DMS114 treated with DMSO at 0.1 percent for 48 hours (cell line): ENCODE measurements around the gene PITRM1.

ENCODE experiments used
- DNase-seq: peaks from one replicate; lab custom pipeline; 2025; ENCODE audit not compliant: unreplicated experiment; lab: John Stamatoyannopoulos, UW

The PITRM1 gene

DNA sequence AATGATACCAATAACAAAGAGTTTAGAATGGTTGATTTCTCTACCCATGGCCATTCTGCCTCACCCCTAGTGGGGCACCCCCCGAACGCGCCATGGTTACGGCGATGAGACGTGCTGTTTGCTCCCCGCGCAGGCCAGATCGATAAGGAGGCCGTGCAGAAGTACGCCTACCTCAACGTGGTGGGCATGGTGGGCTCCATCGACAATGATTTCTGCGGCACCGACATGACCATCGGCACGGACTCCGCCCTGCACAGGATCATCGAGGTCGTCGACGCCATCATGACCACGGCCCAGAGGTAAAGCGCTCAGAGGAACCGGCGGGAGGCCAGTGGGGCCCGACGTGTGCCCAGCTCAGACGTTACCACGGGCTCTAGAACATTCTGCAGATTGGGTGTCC is 68.9 kb downstream of the PITRM1 start:
- DNase-seq: no peak

- DNase-seq: no peak
Measured at GRCh38 chr10:3102720-3103427, 69.7 kb downstream of the PITRM1 start.

- no peak for DNase-seq
Measured at GRCh38 chr10:3100856-3101640, 71.5 kb downstream of the PITRM1 start.

GRCh38 chr10:3100093-3100792 is 72.3 kb downstream of the PITRM1 start:
- no peak for DNase-seq

DNA sequence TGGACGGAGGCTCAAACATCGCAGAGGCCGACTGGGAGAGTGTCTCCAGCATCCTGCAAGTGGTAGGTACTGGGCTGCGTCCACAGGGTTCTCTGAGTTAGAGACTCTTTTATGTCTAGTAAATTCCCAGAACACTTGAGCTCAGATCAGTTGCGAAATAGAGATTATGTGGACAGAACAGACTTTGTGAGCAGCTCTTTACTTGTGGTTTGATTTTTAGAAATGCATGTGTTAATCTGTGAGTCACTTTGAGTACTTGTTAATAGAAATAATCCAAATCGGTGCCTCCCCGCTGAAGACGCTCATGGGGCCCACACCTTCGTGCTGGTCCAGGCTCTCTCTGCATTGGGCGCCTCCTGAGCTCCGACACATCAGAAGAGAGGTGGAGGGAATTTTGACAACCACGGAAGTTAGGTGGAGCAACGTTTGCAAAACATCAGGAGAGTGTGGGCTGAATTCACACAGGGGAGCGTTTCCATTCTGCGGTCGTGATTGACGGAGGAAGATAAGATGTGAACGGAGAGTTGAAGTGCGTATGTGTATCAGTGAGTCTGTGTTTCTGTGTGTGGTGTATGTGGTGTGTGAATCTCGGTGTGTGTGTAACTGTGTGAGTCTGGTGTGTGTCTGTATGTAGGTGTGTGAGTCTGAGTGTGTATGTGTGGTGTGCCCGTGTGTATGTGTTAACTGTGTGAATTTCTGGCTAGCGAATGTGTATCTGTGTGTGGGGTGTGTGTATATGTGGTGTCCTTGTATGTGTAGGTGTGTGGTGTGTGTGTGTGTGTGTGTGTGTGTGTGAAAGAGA is 73.1 kb downstream of the PITRM1 start:
- DNase-seq: no peak

DNA sequence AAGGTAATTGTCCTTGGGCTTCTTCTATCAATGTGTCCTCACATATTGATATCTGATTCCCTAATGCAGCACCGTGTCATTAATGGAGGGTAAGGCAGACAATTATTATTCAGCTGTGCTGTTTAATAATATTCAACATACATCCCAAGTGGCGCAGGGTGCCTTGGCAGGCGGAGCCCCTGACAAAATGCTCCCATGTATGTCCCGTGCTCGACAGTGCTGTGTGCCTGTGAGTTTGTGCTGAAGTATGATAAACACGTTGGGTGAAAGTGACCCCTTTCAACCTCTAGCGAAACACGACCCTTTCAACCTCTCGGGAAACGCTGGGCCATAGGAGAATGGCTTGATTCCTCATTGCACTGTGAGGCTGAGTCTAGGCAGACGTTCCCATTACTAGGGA is 73.9 kb downstream of the PITRM1 start:
- DNase-seq: no peak

GRCh38 chr10:3097160-3097559 is 75.4 kb downstream of the PITRM1 start:
- DNase-seq: no peak

- DNase-seq: no peak
Measured at GRCh38 chr10:3096149-3096548, 76.4 kb downstream of the PITRM1 start.

DNA sequence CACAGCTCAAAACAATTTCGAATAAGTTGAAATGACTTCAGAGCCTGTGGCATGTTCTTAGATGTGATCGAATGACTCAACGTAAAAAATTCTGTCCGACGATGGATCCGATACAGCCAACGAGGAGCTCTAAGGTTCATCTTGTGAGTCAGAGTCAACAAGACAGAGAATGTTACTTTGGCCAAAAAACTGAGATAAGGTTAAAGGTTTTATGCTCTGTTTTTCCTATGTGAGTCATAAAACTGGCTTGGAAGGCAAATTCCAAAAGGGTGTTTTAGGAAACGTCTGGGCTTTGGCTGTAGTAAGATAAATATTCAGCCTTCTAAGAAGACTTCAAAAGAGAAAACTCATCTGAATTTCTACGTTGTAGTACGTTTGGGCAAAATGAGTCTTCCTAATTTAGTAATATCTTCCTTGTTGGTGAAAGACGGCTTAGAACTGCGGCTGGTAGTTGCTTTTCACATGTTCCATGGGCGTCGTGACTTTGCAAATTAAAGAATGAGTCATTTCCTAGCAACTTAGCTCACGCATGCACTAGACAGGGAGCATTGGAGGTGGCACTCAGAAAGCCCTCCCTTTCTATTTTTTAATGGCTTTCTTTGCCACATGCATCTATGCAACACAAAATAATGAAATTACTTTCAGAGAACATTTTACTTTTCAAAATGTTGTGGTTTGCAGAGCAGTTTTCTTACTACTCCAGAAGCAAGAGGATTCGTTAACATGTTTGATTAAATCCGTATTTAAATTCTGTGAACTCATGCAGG is 77.0 kb downstream of the PITRM1 start:
- DNase-seq: no peak

- no peak for DNase-seq
Measured at GRCh38 chr10:3094609-3095036, 78.0 kb downstream of the PITRM1 start.

GRCh38 chr10:3093996-3094395 is 78.6 kb downstream of the PITRM1 start:
- DNase-seq: no peak

DNA sequence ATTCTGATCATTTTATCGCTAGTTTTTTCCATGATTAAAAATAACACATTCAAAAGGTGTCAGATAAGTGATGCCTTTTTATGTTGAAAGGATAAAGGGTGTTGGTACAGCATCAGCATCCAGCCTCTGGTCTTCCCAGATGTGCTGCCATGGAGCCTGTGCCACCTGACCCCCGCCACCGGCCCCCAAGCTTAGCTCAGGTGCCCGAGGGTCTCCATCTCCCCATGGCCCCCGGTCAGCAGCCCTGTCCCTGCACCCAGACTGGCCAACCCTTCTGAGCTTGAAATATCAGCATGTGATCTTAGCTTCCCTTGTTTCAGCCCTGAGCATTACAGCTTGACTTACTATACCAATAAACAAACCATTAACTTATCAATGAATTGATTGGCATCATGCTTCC is 80.7 kb downstream of the PITRM1 start:
- DNase-seq: no peak

DNA sequence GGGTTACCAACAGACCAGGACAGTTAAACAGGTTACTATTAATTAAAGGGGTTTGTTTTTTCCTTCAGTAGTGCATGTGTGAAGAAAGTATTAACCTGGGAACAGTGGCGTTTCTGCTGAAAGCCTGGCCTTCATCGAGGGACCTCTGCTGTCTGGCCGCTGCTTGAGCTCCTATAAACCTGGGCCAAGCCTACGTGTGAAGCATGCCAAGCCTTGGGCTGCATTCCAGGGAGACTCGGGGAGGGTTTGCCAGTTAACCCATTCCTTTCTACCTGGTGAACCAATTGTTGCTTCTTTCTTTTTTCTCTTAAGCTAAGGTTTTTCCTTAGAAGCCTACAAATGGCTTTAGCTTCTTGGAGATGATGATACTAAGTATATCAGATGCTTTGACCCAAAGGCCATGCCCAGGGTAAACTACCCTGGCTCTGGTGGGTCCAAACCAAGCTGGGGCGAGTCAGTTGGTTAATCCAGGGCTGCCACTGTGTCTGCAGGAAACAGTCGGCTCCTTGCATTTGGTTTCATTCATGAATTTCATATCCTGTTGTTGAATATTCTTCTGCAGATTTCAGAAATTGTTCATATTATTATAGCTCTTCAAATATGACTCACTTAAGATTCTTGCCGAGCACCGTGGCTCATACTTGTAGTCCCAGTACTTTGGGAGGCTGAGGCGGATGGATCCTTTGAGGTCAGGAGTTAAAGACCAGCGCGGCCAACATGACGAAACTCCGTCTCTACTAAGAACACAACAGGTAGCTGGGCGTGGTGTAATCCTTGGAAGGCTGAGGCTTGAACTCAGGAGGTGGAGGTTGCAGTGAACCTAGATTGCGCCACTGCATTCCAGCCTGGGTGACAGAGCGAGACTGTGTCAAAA is 81.4 kb downstream of the PITRM1 start:
- no peak for DNase-seq

GRCh38 chr10:3090388-3090787 is 82.2 kb downstream of the PITRM1 start:
- no peak for DNase-seq
